CD8-positive, alpha-beta memory T cell (primary cell): Measurements from ENCODE around the gene MOV10L1. TPM values are rescaled to one million over a fixed set of nuclear protein-coding genes. Genes with fewer than 3 reads are reported as not detected.
A peak's percentile ranks its signal among the peaks of the same experiment; 100 is the strongest.

Experiments used
- CTCF ChIA-PET: fragments of 350-600 bp; sonication (Branson Sonifier 250); formaldehyde crosslinking; loops from one replicate; lab custom pipeline; 2021; ENCODE audit warnings: antibody characterized with exemption; lab: Charles Lee
- POLR2A ChIA-PET: fragments of 350-600 bp; sonication (Branson Sonifier 250); formaldehyde crosslinking; loops from one replicate; lab custom pipeline; 2021; ENCODE audit warnings: antibody characterized with exemption; lab: Charles Lee
- DNase-seq, 5 donors: peaks; one replicate each; pipeline versions ENCODE4 v3.0.0 to v3.0.0-alpha.2; 2020 to 2022; ENCODE audit warnings: mixed read lengths in 1 of 5
- H3K27ac ChIP-seq: one replicate; pipeline ENCODE4 v1.7.0; 2013; ENCODE audit warnings: low read depth, mild to moderate bottlenecking, low read length, moderate library complexity
- H3K27me3 ChIP-seq: 2 replicates; pipeline ENCODE4 v1.7.0; 2013; ENCODE audit warnings: low read length, mild to moderate bottlenecking; ENCODE audit not compliant: insufficient read depth, poor library complexity, severe bottlenecking
- H3K36me3 ChIP-seq: 2 replicates; pipeline ENCODE4 v1.7.0; 2013; ENCODE audit warnings: mild to moderate bottlenecking, low read length, moderate library complexity; ENCODE audit not compliant: insufficient read depth
- H3K4me1 ChIP-seq: 2 replicates; pipeline ENCODE4 v1.7.0; 2013; ENCODE audit warnings: mild to moderate bottlenecking, low read length, moderate library complexity; ENCODE audit not compliant: insufficient read depth
- H3K4me3 ChIP-seq: 2 replicates; pipeline ENCODE4 v1.7.0; 2013; ENCODE audit warnings: mild to moderate bottlenecking, low read length
- H3K9me3 ChIP-seq: 2 replicates; pipeline ENCODE4 v1.7.0; 2013; ENCODE audit warnings: mild to moderate bottlenecking, low read length
- H3K27ac Mint-ChIP-seq, 8 donors: one replicate each; pipeline ENCODE4 v1.8.0; 2020 to 2021; ENCODE audit warnings: mixed read lengths in 8 of 8, mild to moderate bottlenecking in 6 of 8, inconsistent platforms in 3 of 8, moderate library complexity in 3 of 8
- H3K27me3 Mint-ChIP-seq, 2 donors: one replicate each; pipeline ENCODE4 v1.8.0; 2020 to 2021; ENCODE audit warnings: mixed read lengths in 2 of 2, mild to moderate bottlenecking in 1 of 2, moderate library complexity in 1 of 2
- H3K36me3 Mint-ChIP-seq, 3 donors: one replicate each; pipeline ENCODE4 v1.8.0; 2020 to 2021; ENCODE audit warnings: mixed read lengths in 3 of 3, inconsistent platforms in 1 of 3, mild to moderate bottlenecking in 1 of 3
- H3K4me1 Mint-ChIP-seq, 3 donors: one replicate each; pipeline ENCODE4 v1.8.0; 2020 to 2021; ENCODE audit warnings: mixed read lengths in 3 of 3, inconsistent platforms in 1 of 3, mild to moderate bottlenecking in 1 of 3
- H3K4me3 Mint-ChIP-seq, 7 donors: one replicate each; pipeline ENCODE4 v1.8.0; 2020 to 2021; ENCODE audit warnings: mixed read lengths in 7 of 7, mild to moderate bottlenecking in 6 of 7, moderate library complexity in 4 of 7, inconsistent platforms in 2 of 7
- H3K9me3 Mint-ChIP-seq, 5 donors: one replicate each; pipeline ENCODE4 v1.8.0; 2020 to 2022; ENCODE audit warnings: mixed read lengths in 5 of 5, mild to moderate bottlenecking in 3 of 5, moderate library complexity in 2 of 5, inconsistent platforms in 1 of 5
- polyA plus RNA-seq: library from polyadenylated mRNA; unstranded; fragments of 300-500 nt; fragmentation: Illumina TruSeq; gene quantifications from one replicate; pipeline ENCODE4 v1.2.3, GENCODE V29; 2021
- total RNA-seq, 2 experiments: library from RNA; stranded (reverse); gene quantifications; one replicate each; pipeline ENCODE4 v1.2.3, GENCODE V29; 2021

The MOV10L1 gene
- total and polyA plus RNA-seq, 3 experiments from 2014 or later, result not detected

- no peaks in the 10 kb centered on the region for H3K36me3 Mint-ChIP-seq
- CTCF ChIA-PET, result no interaction called here
- Histone ChIP-seq H3K9me3 (no peaks in the 10 kb centered on the region), H3K4me1 (peaks cover 4% of the 10 kb centered on the region), H3K4me3 (no peak overlapping the region), H3K27me3 (no peaks in the 10 kb centered on the region), H3K36me3 (no peaks in the 10 kb centered on the region), H3K27ac (no peak overlapping the region)
- POLR2A ChIA-PET, result interaction anchor here (0.6 kb wide), 1 partner anchor 29 kb away, joined by 3 read pairs; no protein-coding TSS in a partner anchor
- peak overlapping the region in 1 of 7 donors; percentile 40 for H3K4me3 Mint-ChIP-seq
- peaks cover 2 to 5% of the 10 kb centered on the region in 2 donors for H3K27me3 Mint-ChIP-seq
- H3K4me1 Mint-ChIP-seq, result peaks cover 2 to 12% (median 3%) of the 10 kb centered on the region in 3 donors
- no peaks in the 10 kb centered on the region for H3K9me3 Mint-ChIP-seq
- no peak overlapping the region for H3K27ac Mint-ChIP-seq
- DNase-seq, result peak in 1 of 5 donors; percentile 43
Measured at GRCh38 chr22:50180727-50181521, 91.1 kb downstream of the MOV10L1 start.

- H3K36me3 ChIP-seq, result no peaks in the 10 kb centered on the region
- Mint-ChIP-seq H3K4me1 (peaks cover 10 to 20% (median 12%) of the 10 kb centered on the region in 3 donors), H3K4me3 (no peak overlapping the region), H3K27me3 (peaks cover 2 to 5% of the 10 kb centered on the region in 2 donors), H3K9me3 (no peaks in the 10 kb centered on the region), H3K27ac (no peak overlapping the region), H3K36me3 (peaks cover 0 to 3% (median 2%) of the 10 kb centered on the region in 3 donors)
- peaks cover 14% of the 10 kb centered on the region for H3K4me1 ChIP-seq
- ChIA-PET POLR2A (interaction anchor here (0.5 kb wide), 1 partner anchor 8 kb away, joined by 3 read pairs; no protein-coding TSS in a partner anchor), CTCF (interaction anchor here (1.0 kb wide), 1 partner anchor 32 kb away, joined by 3 read pairs; no protein-coding TSS in a partner anchor)
- H3K27ac ChIP-seq, result no peak overlapping the region
- no peaks in the 10 kb centered on the region for H3K27me3 ChIP-seq
- DNase-seq, result peak in 1 of 5 donors; percentile 44
- H3K4me3 ChIP-seq, result no peak overlapping the region
- H3K9me3 ChIP-seq, result no peaks in the 10 kb centered on the region
Measured at GRCh38 chr22:50182176-50183081, 92.6 kb downstream of the MOV10L1 start.

GRCh38 chr22:50183141-50183971, 93.5 kb downstream of the MOV10L1 start:
- POLR2A ChIA-PET, result no interaction called here
- CTCF ChIA-PET, result interaction anchor here (1.0 kb wide), 1 partner anchor 33 kb away, joined by 3 read pairs; no protein-coding TSS in a partner anchor

GRCh38 chr22:50184004-50184901, 94.4 kb downstream of the MOV10L1 start:
- Histone ChIP-seq H3K27me3 (no peaks in the 10 kb centered on the region), H3K27ac (no peak overlapping the region), H3K36me3 (peaks cover 7% of the 10 kb centered on the region), H3K4me1 (peaks cover 26% of the 10 kb centered on the region), H3K4me3 (no peak overlapping the region), H3K9me3 (no peaks in the 10 kb centered on the region)
- ChIA-PET CTCF (no interaction called here), POLR2A (interaction anchor here (1.0 kb wide), 1 partner anchor 9 kb away, joined by 3 read pairs; no protein-coding TSS in a partner anchor)
- Mint-ChIP-seq H3K27ac (peak overlapping the region in 1 of 8 donors; percentile 75), H3K4me3 (peak overlapping the region; percentile 59 to 90 (median 65)), H3K4me1 (peaks cover 13 to 32% (median 16%) of the 10 kb centered on the region in 3 donors), H3K36me3 (peaks cover 0 to 3% (median 2%) of the 10 kb centered on the region in 3 donors), H3K9me3 (no peaks in the 10 kb centered on the region), H3K27me3 (peaks cover 2 to 5% of the 10 kb centered on the region in 2 donors)
- peak in 1 of 5 donors; percentile 47 for DNase-seq

More at GRCh38 chr22:50183141-50183971, 93.5 kb downstream of the MOV10L1 start:
- Mint-ChIP-seq H3K27me3 (peaks cover 2 to 5% of the 10 kb centered on the region in 2 donors), H3K27ac (peak overlapping the region in 1 of 8 donors; percentile 75), H3K4me3 (peak overlapping the region in 4 of 7 donors; percentile 31 to 82 (median 45)), H3K36me3 (peaks cover 0 to 3% (median 2%) of the 10 kb centered on the region in 3 donors), H3K4me1 (peaks cover 11 to 23% (median 14%) of the 10 kb centered on the region in 3 donors), H3K9me3 (no peaks in the 10 kb centered on the region)
- H3K4me3 ChIP-seq, result no peak overlapping the region
- no peaks in the 10 kb centered on the region for H3K27me3 ChIP-seq
- no peaks in the 10 kb centered on the region for H3K9me3 ChIP-seq
- H3K4me1 ChIP-seq, result peaks cover 17% of the 10 kb centered on the region
- peak in 1 of 5 donors; percentile 42 for DNase-seq
- peaks cover 2% of the 10 kb centered on the region for H3K36me3 ChIP-seq
- no peak overlapping the region for H3K27ac ChIP-seq

- Mint-ChIP-seq H3K27ac (no peak overlapping the region), H3K9me3 (no peaks in the 10 kb centered on the region), H3K27me3 (peaks cover 0 to 2% of the 10 kb centered on the region in 2 donors), H3K36me3 (peaks cover 0 to 3% (median 2%) of the 10 kb centered on the region in 3 donors), H3K4me1 (peaks cover 20 to 35% (median 23%) of the 10 kb centered on the region in 3 donors), H3K4me3 (peak overlapping the region in 6 of 7 donors; percentile 71 to 92 (median 81))
- Histone ChIP-seq H3K27me3 (no peaks in the 10 kb centered on the region), H3K27ac (no peak overlapping the region), H3K9me3 (no peaks in the 10 kb centered on the region), H3K36me3 (peaks cover 7% of the 10 kb centered on the region), H3K4me3 (peak overlapping the region; percentile 57), H3K4me1 (peaks cover 33% of the 10 kb centered on the region)
- POLR2A ChIA-PET, result interaction anchor here (1.0 kb wide), 1 partner anchor 10 kb away, joined by 3 read pairs; no protein-coding TSS in a partner anchor
- CTCF ChIA-PET, result no interaction called here
- no peak for DNase-seq
Measured at GRCh38 chr22:50184902-50185374, 95.1 kb downstream of the MOV10L1 start.

- Histone ChIP-seq H3K4me3 (peak within 1 kb of the TSS; percentile 78), H3K27me3 (no peaks in the 10 kb centered on the region), H3K27ac (peak within 1 kb of the TSS; percentile 61), H3K36me3 (peaks cover 7% of the 10 kb centered on the region), H3K4me1 (peaks cover 35% of the 10 kb centered on the region), H3K9me3 (no peaks in the 10 kb centered on the region)
- CTCF ChIA-PET, result no interaction called here
- H3K4me1 Mint-ChIP-seq, result peaks cover 20 to 41% (median 24%) of the 10 kb centered on the region in 3 donors
- H3K27me3 Mint-ChIP-seq, result peaks cover 0 to 2% of the 10 kb centered on the region in 2 donors
- peak; percentile 82 to 92 (median 86) for DNase-seq
- H3K9me3 Mint-ChIP-seq, result no peaks in the 10 kb centered on the region
- POLR2A ChIA-PET, result no interaction called here
- H3K36me3 Mint-ChIP-seq, result peaks cover 0 to 4% (median 2%) of the 10 kb centered on the region in 3 donors
- peak within 1 kb of the TSS; percentile 94 to 98 (median 95) for H3K4me3 Mint-ChIP-seq
- peak within 1 kb of the TSS; percentile 90 to 100 (median 98) for H3K27ac Mint-ChIP-seq
Measured at GRCh38 chr22:50185375-50186087, 95.7 kb downstream of the MOV10L1 start, which contains the start of gene TRABD. Gene TRABD (plus strand): TSS chr22:50185913. CDS start chr22:50193061, 7,148 bp downstream.
